Hepatocyte (in vitro differentiated cells): Measurements from ENCODE around the gene CUX1. TPM values are rescaled to one million over a fixed set of nuclear protein-coding genes. Genes with fewer than 3 reads are reported as not detected.
A peak's percentile ranks its signal among the peaks of the same experiment; 100 is the strongest.

Source experiments
- DNase-seq: peaks from one replicate; pipeline ENCODE4 v3.0.0-alpha.2; 2016; ENCODE audit warnings: low spot score
- H2AFZ ChIP-seq: fragments of 200-600 bp; sonication (generic); 2 replicates; pipeline ENCODE4 v1.6.0; 2016; ENCODE audit warnings: antibody characterized with exemption, mild to moderate bottlenecking
- H3K27ac ChIP-seq: fragments of 200-600 bp; sonication (generic); 2 replicates; pipeline ENCODE4 v1.5.1; 2016; ENCODE audit warnings: mild to moderate bottlenecking
- H3K27me3 ChIP-seq: fragments of 200-600 bp; sonication (generic); 2 replicates; pipeline ENCODE4 v1.6.1; 2016
- H3K36me3 ChIP-seq: fragments of 200-600 bp; sonication (generic); replicated peaks from 2 replicates; pipeline ENCODE4 v1.5.1; 2016; ENCODE audit warnings: low read depth; ENCODE audit not compliant: insufficient read depth
- H3K4me1 ChIP-seq: fragments of 200-600 bp; sonication (generic); 2 replicates; pipeline ENCODE4 v1.5.1; 2016; ENCODE audit warnings: mild to moderate bottlenecking, moderate library complexity; ENCODE audit not compliant: insufficient read depth
- H3K4me2 ChIP-seq: fragments of 200-600 bp; sonication (generic); 2 replicates; pipeline ENCODE4 v1.6.0; 2016
- H3K4me3 ChIP-seq: fragments of 200-600 bp; sonication (generic); 2 replicates; pipeline ENCODE4 v1.5.1; 2016; ENCODE audit warnings: mild to moderate bottlenecking
- H3K79me2 ChIP-seq: fragments of 200-600 bp; sonication (generic); 2 replicates; pipeline ENCODE4 v1.6.0; 2017; ENCODE audit warnings: mild to moderate bottlenecking
- H3K9me2 ChIP-seq: fragments of 200-600 bp; sonication (generic); replicated peaks from 2 replicates; pipeline ENCODE4 v1.6.0; 2017; ENCODE audit warnings: mild to moderate bottlenecking; ENCODE audit not compliant: insufficient read depth
- H3K9me3 ChIP-seq: fragments of 200-600 bp; sonication (generic); 2 replicates; pipeline ENCODE4 v1.5.1; 2016; ENCODE audit warnings: low read depth, mild to moderate bottlenecking
- H4K20me1 ChIP-seq: fragments of 200-600 bp; sonication (generic); 2 replicates; pipeline ENCODE4 v1.6.0; 2016; ENCODE audit warnings: mild to moderate bottlenecking; ENCODE audit not compliant: insufficient read depth, poor library complexity, severe bottlenecking
- CTCF ChIP-seq: fragments of 200-600 bp; sonication (generic); IDR thresholded peaks from 2 replicates; pipeline ENCODE4 v1.5.1; 2016; ENCODE audit warnings: antibody characterized with exemption, mild to moderate bottlenecking; ENCODE audit not compliant: poor library complexity
- EZH2 ChIP-seq: fragments of 200-600 bp; sonication (generic); IDR thresholded peaks from 2 replicates; pipeline ENCODE4 v1.6.1; 2016; ENCODE audit warnings: antibody characterized with exemption, mild to moderate bottlenecking, borderline replicate concordance
- EZH2phosphoT487 ChIP-seq: fragments of 200-600 bp; sonication (generic); IDR thresholded peaks from one replicate; pipeline ENCODE4 v1.6.1; 2018; ENCODE audit warnings: antibody characterized with exemption, mild to moderate bottlenecking, low read depth, moderate library complexity; ENCODE audit not compliant: unreplicated experiment, severe bottlenecking
- WGBS: methylation state at CpG from one replicate; pipeline ENCODE4 v1.1.6; 2016; ENCODE audit warnings: low lambda C conversion rate; ENCODE audit errors: missing lambda C conversion rate; 5-methylcytosine and 5-hydroxymethylcytosine counted together
- polyA plus RNA-seq: library from polyadenylated mRNA; unstranded; fragments of >200 nt; fragmentation: Nextera tagmentation; extraction: Ambion mirVana; gene quantifications from 2 replicates; pipeline ENCODE4 v1.2.1, GENCODE V29; 2016
- total RNA-seq: library from RNA; depleted of rRNA; stranded (reverse); fragments of >200 nt; gene quantifications from 2 replicates; pipeline ENCODE4 v1.2.3, GENCODE V29; 2014

Gene CUX1
- total and polyA plus RNA-seq, 2 experiments from 2014 or later, result 60.1 to 76.8 TPM

- TF ChIP-seq CTCF (no peak), EZH2phosphoT487 (no peak), EZH2 (no peak)
- no peak for DNase-seq
- 63% methylated on average over 11 of the region's 11 CpGs for WGBS
- peak overlapping the region; percentile 69 for H3K4me2 ChIP-seq
- H3K36me3 ChIP-seq, result no peaks in the 10 kb centered on the region
- H3K4me1 ChIP-seq, result peaks cover 12% of the 10 kb centered on the region
- H2AFZ ChIP-seq, result no peak overlapping the region
- H3K9me2 ChIP-seq, result no peaks in the 10 kb centered on the region
- no peaks in the 10 kb centered on the region for H4K20me1 ChIP-seq
- H3K79me2 ChIP-seq, result no peaks in the 10 kb centered on the region
- H3K27me3 ChIP-seq, result peaks cover 25% of the 10 kb centered on the region
- no peak overlapping the region for H3K27ac ChIP-seq
- no peak overlapping the region for H3K4me3 ChIP-seq
- H3K9me3 ChIP-seq, result no peaks in the 10 kb centered on the region
Measured at GRCh38 chr7:101803203-101804087, 14.0 kb upstream of the CUX1 start.

DNA sequence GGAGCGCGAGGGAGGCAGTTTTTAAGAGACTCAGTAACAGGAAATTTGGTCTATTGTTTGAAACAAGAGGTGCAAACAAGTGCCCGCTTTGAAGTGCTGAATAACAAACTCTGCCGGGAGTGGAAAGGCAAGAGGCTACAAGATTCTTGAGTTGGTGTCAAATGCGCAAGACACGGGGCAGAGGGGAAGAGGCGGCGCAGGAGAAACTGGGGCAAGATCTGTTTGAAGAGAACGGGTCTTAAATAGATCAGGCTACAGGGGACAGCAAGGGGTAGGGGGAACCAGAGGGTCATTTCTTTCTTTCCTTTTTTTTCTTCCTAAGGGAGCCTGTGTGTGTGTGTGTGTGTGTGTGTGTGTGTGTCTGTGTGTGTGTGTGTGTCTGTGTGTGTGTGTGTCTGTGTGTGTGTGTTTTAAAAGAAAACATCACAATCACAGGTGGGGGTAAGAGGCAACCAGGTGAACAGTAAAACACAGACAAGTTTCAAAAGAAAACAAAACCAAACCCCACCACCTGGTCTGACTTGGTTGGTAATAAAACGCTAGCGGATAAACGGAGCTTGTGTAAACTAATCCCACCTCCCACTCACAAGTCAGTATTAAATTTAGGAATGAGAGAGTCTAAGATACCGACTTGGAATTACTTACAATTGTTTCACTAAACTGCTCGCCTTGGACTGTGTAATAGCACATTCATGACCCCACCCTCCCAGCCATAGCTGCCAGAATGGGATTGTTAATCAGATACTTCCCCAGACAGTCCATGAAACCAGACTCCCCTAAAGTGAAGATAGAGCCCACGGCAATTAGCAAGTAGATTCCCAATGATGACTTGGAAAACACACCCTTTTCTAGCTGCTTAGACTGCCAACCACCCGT, 13.1 kb upstream of the CUX1 start:
- no peaks in the 10 kb centered on the region for H3K36me3 ChIP-seq
- TF ChIP-seq CTCF (no peak), EZH2phosphoT487 (no peak), EZH2 (no peak)
- no peak for DNase-seq
- H2AFZ ChIP-seq, result no peak overlapping the region
- no peaks in the 10 kb centered on the region for H3K79me2 ChIP-seq
- H4K20me1 ChIP-seq, result no peaks in the 10 kb centered on the region
- 8% methylated on average over 16 of the region's 16 CpGs for WGBS
- peaks cover 12% of the 10 kb centered on the region for H3K4me1 ChIP-seq
- peaks cover 25% of the 10 kb centered on the region for H3K27me3 ChIP-seq
- H3K9me3 ChIP-seq, result no peaks in the 10 kb centered on the region
- no peaks in the 10 kb centered on the region for H3K9me2 ChIP-seq
- H3K27ac ChIP-seq, result no peak overlapping the region
- peak overlapping the region; percentile 69 for H3K4me2 ChIP-seq
- no peak overlapping the region for H3K4me3 ChIP-seq

GRCh38 chr7:101804967-101805366, 12.5 kb upstream of the CUX1 start:
- DNase-seq, result peak; percentile 49
- Histone ChIP-seq H2AFZ (no peak overlapping the region), H3K4me3 (no peak overlapping the region), H3K4me2 (peak overlapping the region; percentile 69), H4K20me1 (no peaks in the 10 kb centered on the region), H3K36me3 (no peaks in the 10 kb centered on the region), H3K9me3 (no peaks in the 10 kb centered on the region), H3K4me1 (peaks cover 12% of the 10 kb centered on the region), H3K9me2 (no peaks in the 10 kb centered on the region), H3K27ac (no peak overlapping the region), H3K79me2 (no peaks in the 10 kb centered on the region), H3K27me3 (peaks cover 25% of the 10 kb centered on the region)
- 16% methylated on average over 10 of the region's 10 CpGs for WGBS
- TF ChIP-seq CTCF (peak; percentile 18), EZH2phosphoT487 (no peak)
